Measurements from ENCODE around the gene E2F7.

- no peak for TF ChIP-seq POLR2AphosphoS5 (IDR thresholded peaks at IDR 0.05)
- no peak for TF ChIP-seq POLR2A (IDR thresholded peaks at IDR 0.05)
Measured at GRCh38 chr12:77007476-77007875, 57.9 kb downstream of the E2F7 start.
